Measurements from ENCODE around the gene GTF3C5.

GRCh38 chr9:133086894-133087293, 56.1 kb downstream of the GTF3C5 start:
- TF ChIP-seq CTCF (IDR thresholded peaks at IDR 0.05) (no peak), POLR2A (IDR thresholded peaks at IDR 0.05) (no peak)
